HUES48 (cell line): ENCODE data around the gene RNF223.
"Not testable (repeated sequence)": the region's sequence is repeated elsewhere in the genome, so short reads cannot be mapped to it uniquely, and the experiment has no call there.

Experiments used
- H3K27ac ChIP-seq: one replicate; pipeline ENCODE4 v1.7.0; 2013; ENCODE audit warnings: low read depth, low read length, inconsistent platforms
- H3K27me3 ChIP-seq: 2 replicates; pipeline ENCODE4 v1.6.1; 2013; ENCODE audit warnings: mild to moderate bottlenecking, low read length; ENCODE audit not compliant: control insufficient read depth, insufficient read depth
- H3K36me3 ChIP-seq: 2 replicates; pipeline ENCODE4 v1.6.1; 2013; ENCODE audit warnings: low read length; ENCODE audit not compliant: control insufficient read depth, insufficient read depth
- H3K4me1 ChIP-seq: 2 replicates; pipeline ENCODE4 v1.6.1; 2013; ENCODE audit warnings: mild to moderate bottlenecking, low read length; ENCODE audit not compliant: control insufficient read depth, insufficient read depth
- H3K4me3 ChIP-seq: 2 replicates; pipeline ENCODE4 v1.5.1; 2013; ENCODE audit warnings: mild to moderate bottlenecking, low read depth, low read length
- H3K9ac ChIP-seq: 2 replicates; pipeline ENCODE4 v1.6.1; 2013; ENCODE audit warnings: mild to moderate bottlenecking, low read depth, low read length, moderate library complexity
- H3K9me3 ChIP-seq: 2 replicates; pipeline ENCODE4 v1.6.1; 2013; ENCODE audit warnings: low read length; ENCODE audit not compliant: control insufficient read depth, insufficient read depth

RNF223 gene

DNA sequence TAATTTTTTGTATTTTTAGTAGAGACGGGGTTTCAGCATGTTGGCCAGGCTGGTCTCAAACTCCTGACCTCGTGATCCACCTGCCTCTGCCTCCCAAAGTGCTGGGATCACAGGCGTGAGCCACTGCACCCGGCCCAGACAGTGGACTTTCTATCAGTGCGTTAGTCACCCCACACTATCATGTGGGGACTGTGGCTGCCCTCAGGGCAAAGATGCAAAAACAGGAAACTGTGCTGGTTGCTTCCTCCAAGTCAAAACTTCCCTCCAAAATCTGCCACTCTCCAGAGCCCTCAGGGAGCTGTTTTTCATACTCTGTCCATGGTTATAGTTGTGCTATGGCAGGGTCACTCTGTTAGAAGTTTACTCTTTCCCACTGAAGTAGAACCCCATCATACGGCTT lies 30.0 kb upstream of the RNF223 start:
- H3K9me3 ChIP-seq, H3K4me3 ChIP-seq, H3K36me3 ChIP-seq, H3K27me3 ChIP-seq, H3K27ac ChIP-seq, H3K4me1 ChIP-seq, H3K9ac ChIP-seq: not testable (repeated sequence)

DNA sequence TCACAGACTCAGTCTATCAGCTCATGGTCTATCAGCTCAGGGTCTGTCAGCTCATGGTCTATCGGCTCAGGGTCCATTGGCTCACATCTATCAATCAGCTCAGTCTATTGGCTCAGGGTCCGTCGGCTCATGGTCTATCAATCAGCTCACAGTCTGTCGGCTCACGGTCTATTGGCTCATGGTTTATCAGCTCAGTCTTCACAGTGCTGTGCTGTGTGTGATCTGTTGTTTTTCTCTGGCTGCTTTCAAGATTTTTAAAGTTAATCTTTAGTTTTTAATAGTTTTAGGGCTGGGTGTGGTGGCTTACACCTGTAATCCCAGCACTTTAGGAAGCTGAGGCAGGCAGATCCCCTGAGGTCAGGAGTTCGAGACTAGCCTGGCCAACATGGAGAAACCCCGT lies 27.4 kb upstream of the RNF223 start:
- Histone ChIP-seq H3K4me3 (no peak overlapping the region), H3K27me3 (no peaks in the 10 kb centered on the region), H3K9me3 (peaks cover 10% of the 10 kb centered on the region; the same call in 1 of the 2 replicates), H3K4me1 (no peaks in the 10 kb centered on the region), H3K9ac (no peak overlapping the region), H3K27ac (no peak overlapping the region), H3K36me3 (peaks cover 6% of the 10 kb centered on the region; the same call in 1 of the 2 replicates)

DNA sequence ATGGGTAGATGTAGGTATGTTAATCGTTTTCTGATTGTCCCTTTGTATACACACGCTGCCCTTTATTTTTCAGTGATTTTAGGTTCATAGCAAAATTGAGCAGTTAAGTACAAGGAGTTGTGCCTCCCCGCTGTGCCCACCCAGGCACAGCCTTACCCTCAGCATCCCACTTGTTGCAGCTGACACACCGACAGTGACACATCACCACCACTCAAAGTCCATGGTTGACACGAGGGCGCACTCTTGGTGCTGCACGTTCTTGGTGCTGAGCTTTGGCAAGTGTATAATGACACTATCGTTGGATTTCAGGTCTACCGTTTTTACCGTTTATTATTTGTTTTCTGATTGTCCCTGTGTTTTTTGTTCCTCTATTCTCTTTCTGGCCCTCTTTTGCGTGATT lies 26.2 kb upstream of the RNF223 start:
- H3K27ac ChIP-seq = no peak overlapping the region
- peaks cover 6% of the 10 kb centered on the region; the same call in 1 of the 2 replicates for H3K36me3 ChIP-seq

DNA sequence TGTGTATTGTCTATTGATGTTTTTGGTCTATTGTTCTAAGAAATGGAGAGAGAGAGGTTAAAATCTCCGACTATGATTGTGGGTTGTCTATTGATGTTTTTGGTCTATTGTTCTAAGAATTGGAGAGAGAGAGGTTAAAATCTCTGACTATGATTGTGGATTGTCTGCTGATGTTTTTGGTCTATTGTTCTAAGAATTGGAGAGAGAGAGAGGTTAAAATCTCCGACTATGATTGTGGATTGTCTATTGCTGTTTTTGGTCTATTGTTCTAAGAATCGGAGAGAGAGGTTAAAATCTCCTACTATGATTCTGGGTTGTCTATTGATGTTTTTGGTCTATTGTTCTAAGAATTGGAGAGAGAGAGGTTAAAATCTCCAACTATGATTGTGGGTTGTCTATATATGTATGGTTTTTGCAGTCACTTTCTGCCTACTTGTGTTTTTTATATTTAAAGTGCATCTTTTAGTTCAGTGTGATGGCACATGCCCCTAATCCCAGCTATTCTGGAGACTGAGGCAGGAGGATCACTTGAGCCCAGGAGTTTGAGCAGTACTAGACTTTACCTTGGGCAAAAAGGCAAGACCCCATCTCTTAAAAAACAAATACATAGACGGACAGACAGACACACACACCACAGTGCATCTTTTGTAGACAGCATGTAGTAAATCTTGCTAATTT lies 25.5 kb upstream of the RNF223 start:
- Histone ChIP-seq H3K9ac (no peak overlapping the region), H3K9me3 (peaks cover 8% of the 10 kb centered on the region; the same call in 1 of the 2 replicates), H3K27me3 (no peaks in the 10 kb centered on the region), H3K36me3 (peaks cover 4% of the 10 kb centered on the region; the same call in 1 of the 2 replicates), H3K4me3 (no peak overlapping the region), H3K4me1 (no peaks in the 10 kb centered on the region), H3K27ac (no peak overlapping the region)

More for the DNA sequence above, 26.2 kb upstream of the RNF223 start:
- Histone ChIP-seq H3K9ac (no peak overlapping the region), H3K27me3 (no peaks in the 10 kb centered on the region), H3K4me3 (no peak overlapping the region), H3K4me1 (no peaks in the 10 kb centered on the region), H3K9me3 (peaks cover 5% of the 10 kb centered on the region; the same call in 1 of the 2 replicates)

DNA sequence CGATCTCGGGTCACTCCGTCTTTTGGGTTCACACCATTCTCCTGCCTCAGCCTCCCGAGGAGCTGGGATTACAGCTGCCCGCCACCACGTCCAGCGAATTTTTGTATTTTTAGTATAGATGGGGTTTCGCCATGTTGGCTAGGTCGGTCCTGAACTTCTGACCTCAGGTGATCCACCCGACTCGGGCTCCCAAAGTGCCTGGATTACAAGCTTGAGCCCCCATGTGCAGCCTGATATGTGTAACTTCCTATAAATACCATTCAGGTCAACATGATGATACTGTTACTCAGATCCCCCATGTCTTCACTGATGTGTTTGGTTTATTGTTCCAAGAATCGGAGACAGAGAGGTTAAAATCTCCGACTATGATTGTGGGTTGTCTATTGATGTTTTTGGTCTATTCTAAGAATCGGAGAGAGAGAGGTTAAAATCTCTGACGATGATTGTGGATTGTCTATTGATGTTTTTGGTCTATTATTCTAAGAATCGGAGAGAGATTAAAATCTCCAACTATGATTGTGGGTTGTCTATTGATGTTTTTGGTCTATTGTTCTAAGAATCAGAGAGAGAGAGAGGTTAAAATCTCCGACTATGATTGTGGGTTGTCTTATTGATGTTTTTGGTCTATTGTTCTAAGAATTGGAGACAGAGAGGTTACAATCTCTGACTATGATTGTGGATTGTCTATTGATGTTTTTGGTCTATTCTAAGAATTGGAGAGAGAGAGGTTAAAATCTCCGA lies 24.7 kb upstream of the RNF223 start:
- H3K9me3 ChIP-seq = peaks cover 8% of the 10 kb centered on the region; the same call in 1 of the 2 replicates
- H3K27ac ChIP-seq = no peak overlapping the region
- H3K27me3 ChIP-seq = no peaks in the 10 kb centered on the region
- no peak overlapping the region for H3K9ac ChIP-seq
- no peaks in the 10 kb centered on the region for H3K36me3 ChIP-seq
- H3K4me3 ChIP-seq = no peak overlapping the region
- no peaks in the 10 kb centered on the region for H3K4me1 ChIP-seq

DNA sequence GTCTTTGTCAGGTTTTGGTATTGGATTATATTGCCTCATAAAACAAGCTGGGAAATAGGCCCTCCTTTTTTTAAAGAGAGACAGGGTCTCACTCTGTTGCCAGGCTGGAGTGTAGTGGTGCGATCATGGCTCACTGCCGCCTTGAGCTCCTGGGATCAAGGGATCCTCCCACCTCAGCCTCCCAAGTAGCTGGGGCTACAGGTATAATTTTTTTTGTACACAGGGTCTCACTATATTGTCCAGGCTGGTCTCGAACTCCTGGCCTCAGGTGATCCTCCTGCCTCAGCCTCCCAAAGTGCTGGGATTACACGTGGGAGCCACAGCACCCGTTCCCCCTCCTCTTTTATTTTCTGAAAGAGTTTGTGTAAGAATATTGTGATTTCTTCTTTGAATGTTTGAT lies 22.0 kb upstream of the RNF223 start:
- H3K36me3 ChIP-seq, H3K9me3 ChIP-seq, H3K4me3 ChIP-seq, H3K27me3 ChIP-seq, H3K4me1 ChIP-seq, H3K9ac ChIP-seq, H3K27ac ChIP-seq: not testable (repeated sequence)

DNA sequence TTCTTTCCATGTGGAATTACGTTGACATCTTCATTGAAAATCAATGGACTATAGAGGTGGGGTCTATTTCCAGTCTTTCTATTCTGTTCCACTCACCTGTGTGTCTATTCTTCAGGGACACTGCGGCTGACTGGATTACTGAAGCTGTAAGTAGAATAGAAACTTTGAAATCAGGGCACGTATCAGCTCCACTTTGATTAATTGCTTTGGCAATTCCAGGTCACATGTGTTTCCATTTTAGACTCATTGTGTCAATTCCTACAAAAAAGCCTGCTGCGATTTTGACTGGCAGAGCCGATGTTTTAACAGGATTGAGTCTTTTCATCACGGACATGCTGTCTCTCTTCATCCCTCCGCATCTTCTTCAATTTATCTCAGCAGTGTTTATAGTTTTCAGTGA lies 20.9 kb upstream of the RNF223 start:
- Histone ChIP-seq H3K4me1 (no peaks in the 10 kb centered on the region), H3K9me3 (peaks cover 6% of the 10 kb centered on the region; the same call in 1 of the 2 replicates), H3K27ac (no peak overlapping the region), H3K36me3 (no peaks in the 10 kb centered on the region), H3K4me3 (no peak overlapping the region), H3K9ac (no peak overlapping the region), H3K27me3 (no peaks in the 10 kb centered on the region)

DNA sequence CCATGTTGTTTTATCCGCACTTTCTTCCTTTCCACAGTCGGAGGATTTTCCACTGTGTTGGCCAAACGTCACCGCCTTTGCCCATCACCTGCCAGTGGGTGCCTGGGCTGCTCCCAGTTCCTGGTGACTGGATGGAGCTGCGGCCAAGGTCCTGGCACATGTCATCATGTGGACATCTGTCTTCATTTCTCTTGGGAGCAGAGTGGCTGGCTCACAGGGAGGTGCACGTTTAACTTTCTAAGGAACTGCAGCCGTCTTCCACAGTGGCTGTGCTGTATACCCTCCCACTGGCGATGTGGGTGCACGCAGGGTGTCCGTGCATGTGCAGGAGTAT lies 19.5 kb upstream of the RNF223 start:
- Histone ChIP-seq H3K36me3 (no peaks in the 10 kb centered on the region), H3K9ac (no peak overlapping the region), H3K27ac (no peak overlapping the region), H3K9me3 (peaks cover 6% of the 10 kb centered on the region; the same call in 1 of the 2 replicates), H3K4me3 (no peak overlapping the region), H3K27me3 (no peaks in the 10 kb centered on the region), H3K4me1 (no peaks in the 10 kb centered on the region)

DNA sequence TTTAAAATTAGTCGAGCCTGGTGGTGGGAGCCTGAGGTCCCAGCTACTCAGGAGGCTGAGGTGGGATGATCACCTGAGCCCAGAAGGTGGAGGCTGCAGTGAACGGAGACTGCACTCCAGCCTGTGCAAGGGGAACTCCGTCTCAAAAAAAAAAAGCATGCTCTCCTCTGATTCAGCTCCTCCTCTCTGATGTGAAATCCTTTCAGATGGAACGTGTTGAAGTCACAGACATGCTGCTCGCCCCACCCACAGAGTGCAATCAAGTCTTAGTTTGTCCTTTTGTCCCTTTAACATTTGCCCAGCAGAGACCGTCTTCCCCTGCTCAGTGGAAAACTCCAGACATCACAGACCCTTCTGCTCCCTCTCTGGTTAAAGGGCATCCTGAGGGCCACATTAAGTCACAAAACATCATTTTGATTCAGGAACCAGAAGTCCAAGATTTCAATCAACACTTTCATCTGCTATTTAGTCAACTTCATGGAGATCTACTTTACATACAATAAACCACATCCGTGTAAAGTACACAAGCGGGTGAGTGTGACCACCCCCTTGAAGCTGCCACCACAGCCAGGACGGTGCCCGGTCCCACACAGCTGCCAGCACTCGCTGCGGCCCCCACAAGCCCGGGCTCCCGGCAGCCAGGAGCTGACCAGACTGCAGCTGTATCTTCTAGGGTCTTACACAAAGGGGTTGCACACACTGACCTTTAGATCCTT lies 18.9 kb upstream of the RNF223 start:
- no peak overlapping the region for H3K9ac ChIP-seq
- no peaks in the 10 kb centered on the region for H3K27me3 ChIP-seq
- H3K27ac ChIP-seq = no peak overlapping the region
- peaks cover 6% of the 10 kb centered on the region; the same call in 1 of the 2 replicates for H3K9me3 ChIP-seq
- no peaks in the 10 kb centered on the region for H3K36me3 ChIP-seq
- H3K4me1 ChIP-seq = no peaks in the 10 kb centered on the region
- no peak overlapping the region for H3K4me3 ChIP-seq

DNA sequence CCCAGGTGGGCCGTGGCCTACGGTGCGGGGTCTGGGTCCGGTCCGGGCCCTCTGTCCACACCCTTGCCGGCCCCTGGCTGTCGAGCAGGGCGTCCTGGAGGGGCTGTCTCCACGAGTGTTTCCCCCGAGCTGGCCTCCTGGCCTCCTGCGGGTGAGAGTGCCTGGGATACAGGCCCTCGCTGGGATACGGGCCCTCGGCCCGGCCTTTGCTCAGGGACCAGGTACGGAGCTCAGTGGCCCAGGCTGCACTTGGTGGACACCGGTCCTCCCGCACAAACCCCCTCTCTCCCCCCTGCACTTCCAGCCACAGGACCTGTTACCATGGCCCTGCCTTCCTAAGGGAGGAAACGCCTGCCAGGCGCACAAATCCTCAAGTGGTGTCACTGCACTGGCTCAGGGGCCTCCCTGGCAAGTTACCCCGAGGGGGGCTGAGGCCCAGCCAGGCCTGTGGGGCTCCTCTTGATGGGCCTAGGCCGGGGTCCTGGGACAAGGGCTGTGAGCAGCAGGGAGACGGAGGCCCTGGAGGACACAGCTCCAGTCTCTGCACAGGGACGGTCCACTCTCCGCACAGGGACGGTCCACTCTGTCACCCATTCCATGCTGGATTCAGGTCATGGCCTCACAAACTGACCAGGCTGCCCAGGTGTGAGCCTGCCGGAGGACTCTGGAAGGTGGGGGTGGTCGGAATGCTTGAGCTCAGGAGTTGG lies 18.2 kb upstream of the RNF223 start:
- no peak overlapping the region for H3K9ac ChIP-seq
- H3K4me1 ChIP-seq = no peaks in the 10 kb centered on the region

More for the DNA sequence above, 18.2 kb upstream of the RNF223 start:
- H3K9me3 ChIP-seq = peaks cover 6% of the 10 kb centered on the region; the same call in 1 of the 2 replicates
- H3K27ac ChIP-seq = no peak overlapping the region
- no peaks in the 10 kb centered on the region for H3K27me3 ChIP-seq
- H3K36me3 ChIP-seq = no peaks in the 10 kb centered on the region
- no peak overlapping the region for H3K4me3 ChIP-seq
